Stimulated activated CD4-positive, alpha-beta T cell treated with anti-CD3 and anti-CD28 coated beads, TNF-alpha, amount 100 ng/mL, for 1 hour (primary cell): ENCODE results near the gene ARHGAP23.
"Not testable (repeated sequence)": the region's sequence is repeated elsewhere in the genome, so short reads cannot be mapped to it uniquely, and the experiment has no call there.

Source experiments
- DNase-seq, 3 donors: peaks; one replicate each; pipeline ENCODE4 v3.0.0-alpha.2; 2020; ENCODE audit warnings: low read depth in 3 of 3, low spot score in 1 of 3

ARHGAP23 gene

GRCh38 chr17:38485681-38486298, 57.5 kb downstream of the ARHGAP23 start:
- not testable (repeated sequence) for DNase-seq

GRCh38 chr17:38489774-38490173, 61.5 kb downstream of the ARHGAP23 start:
- not testable (repeated sequence) for DNase-seq

GRCh38 chr17:38491346-38492066, 63.2 kb downstream of the ARHGAP23 start:
- DNase-seq: not testable (repeated sequence)

GRCh38 chr17:38492067-38493040, 64.1 kb downstream of the ARHGAP23 start:
- DNase-seq: peak; percentile 62 to 91 (median 76)

GRCh38 chr17:38494152-38494551, 65.9 kb downstream of the ARHGAP23 start:
- DNase-seq: not testable (repeated sequence)

GRCh38 chr17:38497656-38498055, 69.4 kb downstream of the ARHGAP23 start:
- not testable (repeated sequence) for DNase-seq

GRCh38 chr17:38498353-38498752, 70.1 kb downstream of the ARHGAP23 start:
- DNase-seq: no peak

GRCh38 chr17:38499230-38499629, 71.0 kb downstream of the ARHGAP23 start:
- DNase-seq: not testable (repeated sequence)

- not testable (repeated sequence) for DNase-seq
Measured at GRCh38 chr17:38501718-38502117, 73.5 kb downstream of the ARHGAP23 start.

GRCh38 chr17:38503286-38503913, 75.1 kb downstream of the ARHGAP23 start:
- DNase-seq: not testable (repeated sequence)

- no peak for DNase-seq
Measured at GRCh38 chr17:38504216-38504615, 76.0 kb downstream of the ARHGAP23 start.

GRCh38 chr17:38507436-38507835, 79.2 kb downstream of the ARHGAP23 start:
- no peak for DNase-seq

- no peak for DNase-seq
Measured at GRCh38 chr17:38507921-38508569, 79.8 kb downstream of the ARHGAP23 start.

GRCh38 chr17:38508570-38508950, 80.3 kb downstream of the ARHGAP23 start:
- DNase-seq: no peak

GRCh38 chr17:38508954-38509771, 80.9 kb downstream of the ARHGAP23 start:
- DNase-seq: peak; percentile 16 to 61 (median 22)

- DNase-seq: no peak
Measured at GRCh38 chr17:38509772-38510420, 81.6 kb downstream of the ARHGAP23 start.

- DNase-seq: no peak
Measured at GRCh38 chr17:38510421-38511149, 82.3 kb downstream of the ARHGAP23 start.
